CD4-positive, alpha-beta memory T cell (primary cell): ENCODE measurements around the gene DBNDD1. TPM values are rescaled to one million over a fixed set of nuclear protein-coding genes. Genes with fewer than 3 reads are reported as not detected.

Source experiments
- CTCF ChIA-PET: fragments of 350-600 bp; sonication (Branson Sonifier 250); formaldehyde crosslinking; loops from one replicate; lab custom pipeline; 2021; ENCODE audit warnings: inconsistent platforms; ENCODE audit not compliant: partially characterized antibody; lab: Charles Lee
- POLR2A ChIA-PET: fragments of 350-600 bp; sonication (Branson Sonifier 250); formaldehyde crosslinking; loops from one replicate; lab custom pipeline; 2021; ENCODE audit not compliant: partially characterized antibody; lab: Charles Lee
- DNase-seq, 5 donors: peaks; one replicate each; pipeline versions ENCODE4 v3.0.0 to v3.0.0-alpha.2; 2020 to 2022; ENCODE audit warnings: mixed read lengths in 1 of 5
- H3K27ac ChIP-seq: one replicate; pipeline ENCODE4 v1.7.0; 2013; ENCODE audit warnings: low read depth, low read length
- H3K27me3 ChIP-seq: 2 replicates; pipeline ENCODE4 v1.7.0; 2013; ENCODE audit warnings: mild to moderate bottlenecking, low read length, moderate library complexity; ENCODE audit not compliant: insufficient read depth
- H3K36me3 ChIP-seq: 2 replicates; pipeline ENCODE4 v1.7.0; 2013; ENCODE audit warnings: mild to moderate bottlenecking, low read length, moderate library complexity; ENCODE audit not compliant: insufficient read depth
- H3K4me1 ChIP-seq: 2 replicates; pipeline ENCODE4 v1.7.0; 2013; ENCODE audit warnings: mild to moderate bottlenecking, low read length, moderate library complexity; ENCODE audit not compliant: insufficient read depth
- H3K4me3 ChIP-seq, 2 donors: one replicate each; pipeline ENCODE4 v1.7.0; 2013; ENCODE audit warnings: low read length in 2 of 2, mild to moderate bottlenecking in 1 of 2
- H3K9me3 ChIP-seq, 2 donors: one replicate each; pipeline ENCODE4 v1.7.0; 2013; ENCODE audit warnings: low read length in 2 of 2, control low read depth in 1 of 2; ENCODE audit not compliant: control insufficient read depth in 1 of 2
- H3K27ac Mint-ChIP-seq, 7 donors: one replicate each; pipeline ENCODE4 v1.8.0; 2020 to 2021; ENCODE audit warnings: mixed read lengths in 7 of 7, mild to moderate bottlenecking in 6 of 7, inconsistent platforms in 3 of 7, moderate library complexity in 3 of 7
- H3K27me3 Mint-ChIP-seq, 2 donors: one replicate each; pipeline ENCODE4 v1.8.0; 2020 to 2021; ENCODE audit warnings: mixed read lengths in 2 of 2
- H3K36me3 Mint-ChIP-seq, 2 donors: one replicate each; pipeline ENCODE4 v1.8.0; 2020 to 2021; ENCODE audit warnings: mixed read lengths in 2 of 2, inconsistent platforms in 1 of 2, mild to moderate bottlenecking in 1 of 2
- H3K4me1 Mint-ChIP-seq, 4 donors: one replicate each; pipeline ENCODE4 v1.8.0; 2020 to 2021; ENCODE audit warnings: mixed read lengths in 4 of 4, mild to moderate bottlenecking in 1 of 4
- H3K4me3 Mint-ChIP-seq, 8 donors: one replicate each; pipeline ENCODE4 v1.8.0; 2020 to 2021; ENCODE audit warnings: mixed read lengths in 8 of 8, mild to moderate bottlenecking in 7 of 8, moderate library complexity in 6 of 8, inconsistent platforms in 3 of 8
- H3K9me3 Mint-ChIP-seq, 8 donors: one replicate each; pipeline ENCODE4 v1.8.0; 2020 to 2021; ENCODE audit warnings: mixed read lengths in 8 of 8, mild to moderate bottlenecking in 5 of 8, inconsistent platforms in 3 of 8, moderate library complexity in 1 of 8
- intact Hi-C: fragments of 100-400 bp; cut with micrococcal nuclease; formaldehyde crosslinking; loops from one replicate; pipeline ENCODE4 v1.15.1; 2023
- polyA plus RNA-seq, 2 donors: library from polyadenylated mRNA; unstranded; fragments of 300-500 nt; fragmentation: Illumina TruSeq; gene quantifications; one replicate each; pipeline ENCODE4 v1.2.3, GENCODE V29; 2021
- total RNA-seq, 2 experiments: library from RNA; stranded (reverse); gene quantifications; one replicate each; pipeline ENCODE4 v1.2.3, GENCODE V29; 2021

Gene DBNDD1
- total and polyA plus RNA-seq, 4 experiments from 2014 or later: 0.61 to 3.7 (median 0.94) TPM

GRCh38 chr16:90037276-90037675 lies 18.0 kb upstream of the DBNDD1 start:
- intact Hi-C loops: no loop called here
- DNase-seq: no peak
- no peaks in the 10 kb centered on the region for H3K27me3 ChIP-seq
- no peaks in the 10 kb centered on the region for H3K27me3 Mint-ChIP-seq
- peaks cover 11% of the 10 kb centered on the region for H3K36me3 ChIP-seq
- peaks cover 0 to 2% (median 0%) of the 10 kb centered on the region in 8 donors for H3K9me3 Mint-ChIP-seq
- H3K4me1 Mint-ChIP-seq: peaks cover 0 to 3% (median 0%) of the 10 kb centered on the region in 4 donors
- ChIA-PET POLR2A (no interaction called here), CTCF (no interaction called here)
- H3K4me3 ChIP-seq: no peak overlapping the region
- H3K27ac Mint-ChIP-seq: no peak overlapping the region
- H3K4me3 Mint-ChIP-seq: no peak overlapping the region
- H3K9me3 ChIP-seq: no peaks in the 10 kb centered on the region
- no peaks in the 10 kb centered on the region for H3K4me1 ChIP-seq
- H3K36me3 Mint-ChIP-seq: peaks cover 31 to 36% of the 10 kb centered on the region in 2 donors
- no peak overlapping the region for H3K27ac ChIP-seq

GRCh38 chr16:90035902-90036301 lies 16.6 kb upstream of the DBNDD1 start:
- peaks cover 11% of the 10 kb centered on the region for H3K36me3 ChIP-seq
- Mint-ChIP-seq H3K36me3 (peaks cover 27 to 43% of the 10 kb centered on the region in 2 donors), H3K4me3 (no peak overlapping the region), H3K4me1 (peaks cover 0 to 6% (median 0%) of the 10 kb centered on the region in 4 donors), H3K9me3 (peaks cover 0 to 1% (median 0%) of the 10 kb centered on the region in 8 donors), H3K27ac (no peak overlapping the region), H3K27me3 (no peaks in the 10 kb centered on the region)
- CTCF ChIA-PET: no interaction called here
- no peaks in the 10 kb centered on the region for H3K9me3 ChIP-seq
- H3K4me1 ChIP-seq: no peaks in the 10 kb centered on the region
- no peak overlapping the region for H3K4me3 ChIP-seq
- DNase-seq: no peak
- intact Hi-C loops: no loop called here
- POLR2A ChIA-PET: no interaction called here
- H3K27me3 ChIP-seq: no peaks in the 10 kb centered on the region
- no peak overlapping the region for H3K27ac ChIP-seq

- Mint-ChIP-seq H3K36me3 (peaks cover 21 to 43% of the 10 kb centered on the region in 2 donors), H3K4me1 (peaks cover 0 to 6% (median 0%) of the 10 kb centered on the region in 4 donors), H3K27ac (peak overlapping the region in 2 of 7 donors; percentile 61 to 70), H3K27me3 (no peaks in the 10 kb centered on the region), H3K9me3 (no peaks in the 10 kb centered on the region), H3K4me3 (no peak overlapping the region)
- ChIA-PET POLR2A (interaction anchor here (1.2 kb wide), 1 partner anchor 14 kb away, joined by 3 read pairs; no protein-coding TSS in a partner anchor), CTCF (no interaction called here)
- DNase-seq: no peak
- Histone ChIP-seq H3K36me3 (peaks cover 11% of the 10 kb centered on the region), H3K27me3 (no peaks in the 10 kb centered on the region), H3K4me1 (no peaks in the 10 kb centered on the region), H3K4me3 (no peak overlapping the region), H3K9me3 (no peaks in the 10 kb centered on the region), H3K27ac (no peak overlapping the region)
- intact Hi-C loops: no loop called here
These were observed 15.2 kb upstream of the DBNDD1 start for GRCh38 chr16:90034504-90034903.

GRCh38 chr16:90033387-90033786 lies 14.1 kb upstream of the DBNDD1 start:
- DNase-seq: no peak
- Mint-ChIP-seq H3K27ac (no peak overlapping the region), H3K4me3 (no peak overlapping the region), H3K27me3 (no peaks in the 10 kb centered on the region), H3K4me1 (peaks cover 0 to 6% (median 0%) of the 10 kb centered on the region in 4 donors), H3K9me3 (no peaks in the 10 kb centered on the region), H3K36me3 (peaks cover 19 to 36% of the 10 kb centered on the region in 2 donors)
- intact Hi-C loops: no loop called here
- Histone ChIP-seq H3K27me3 (no peaks in the 10 kb centered on the region), H3K4me1 (no peaks in the 10 kb centered on the region), H3K27ac (no peak overlapping the region), H3K36me3 (peaks cover 11% of the 10 kb centered on the region), H3K9me3 (no peaks in the 10 kb centered on the region), H3K4me3 (no peak overlapping the region)
- ChIA-PET POLR2A (no interaction called here), CTCF (no interaction called here)

GRCh38 chr16:90032674-90033331 lies 13.5 kb upstream of the DBNDD1 start:
- Histone ChIP-seq H3K36me3 (peaks cover 11% of the 10 kb centered on the region), H3K4me1 (no peaks in the 10 kb centered on the region), H3K4me3 (no peak overlapping the region), H3K9me3 (no peaks in the 10 kb centered on the region), H3K27me3 (no peaks in the 10 kb centered on the region), H3K27ac (no peak overlapping the region)
- intact Hi-C loops: no loop called here
- Mint-ChIP-seq H3K27me3 (no peaks in the 10 kb centered on the region), H3K27ac (peak overlapping the region in 2 of 7 donors; percentile 15 to 88), H3K9me3 (no peaks in the 10 kb centered on the region), H3K36me3 (peaks cover 19 to 35% of the 10 kb centered on the region in 2 donors), H3K4me1 (peaks cover 0 to 6% (median 0%) of the 10 kb centered on the region in 4 donors), H3K4me3 (no peak overlapping the region)
- DNase-seq: no peak
- ChIA-PET CTCF (no interaction called here), POLR2A (no interaction called here)

GRCh38 chr16:90031931-90032673 lies 12.8 kb upstream of the DBNDD1 start:
- Mint-ChIP-seq H3K4me3 (no peak overlapping the region), H3K4me1 (peaks cover 0 to 6% (median 0%) of the 10 kb centered on the region in 4 donors)
- no peak for DNase-seq

GRCh38 chr16:90031186-90031930 lies 12.1 kb upstream of the DBNDD1 start:
- Histone ChIP-seq H3K36me3 (peaks cover 6% of the 10 kb centered on the region), H3K9me3 (no peaks in the 10 kb centered on the region), H3K27ac (no peak overlapping the region), H3K4me3 (no peak overlapping the region), H3K27me3 (no peaks in the 10 kb centered on the region), H3K4me1 (peaks cover 2% of the 10 kb centered on the region)
- intact Hi-C loops: no loop called here
- POLR2A ChIA-PET: no interaction called here
- Mint-ChIP-seq H3K27me3 (no peaks in the 10 kb centered on the region), H3K4me1 (peaks cover 1 to 6% (median 3%) of the 10 kb centered on the region in 4 donors), H3K36me3 (peaks cover 12 to 28% of the 10 kb centered on the region in 2 donors), H3K27ac (peak overlapping the region in 1 of 7 donors; percentile 32), H3K4me3 (no peak overlapping the region), H3K9me3 (no peaks in the 10 kb centered on the region)
- CTCF ChIA-PET: interaction anchor here (0.9 kb wide), 1 partner anchor 9 kb away, joined by 5 read pairs; no protein-coding TSS in a partner anchor
- DNase-seq: no peak

More at GRCh38 chr16:90031931-90032673, 12.8 kb upstream of the DBNDD1 start:
- no peaks in the 10 kb centered on the region for H3K4me1 ChIP-seq
- no peak overlapping the region for H3K27ac ChIP-seq
- intact Hi-C loops: no loop called here
- ChIA-PET POLR2A (no interaction called here), CTCF (no interaction called here)
- Mint-ChIP-seq H3K36me3 (peaks cover 19 to 35% of the 10 kb centered on the region in 2 donors), H3K27me3 (no peaks in the 10 kb centered on the region), H3K27ac (peak overlapping the region in 2 of 7 donors; percentile 21 to 88), H3K9me3 (no peaks in the 10 kb centered on the region)
- peaks cover 11% of the 10 kb centered on the region for H3K36me3 ChIP-seq
- H3K9me3 ChIP-seq: no peaks in the 10 kb centered on the region
- H3K4me3 ChIP-seq: no peak overlapping the region
- H3K27me3 ChIP-seq: no peaks in the 10 kb centered on the region
